Measurements from ENCODE around the gene CORO6. TPM values are rescaled to one million over a fixed set of nuclear protein-coding genes. Genes with fewer than 3 reads are reported as not detected.

Gene CORO6
- total and polyA plus RNA-seq, 2 donors (not counting 1 experiment from before 2014, with no cell fraction given): 1.4 to 4.0 TPM

- no peak for TF ChIP-seq CTCF (IDR thresholded peaks at IDR 0.05)
- TF ChIP-seq EZH2 (IDR thresholded peaks at IDR 0.05; ENCODE audit: borderline replicate concordance, insufficient read depth, low read depth, low read length, poor library complexity, severe bottlenecking): no peak
- H3K4me2 ChIP-seq (replicated peaks; ENCODE audit: low read depth, low read length, poor library complexity, severe bottlenecking): peak overlapping the region; percentile 100
- H3K79me2 ChIP-seq (ENCODE audit: control insufficient read depth, insufficient read depth, low read length): peaks cover 2% of the 10 kb centered on the region
- peak overlapping the region; percentile 73 for H2AFZ ChIP-seq (ENCODE audit: insufficient read depth, low read depth, low read length, poor library complexity, severe bottlenecking)
- 55% methylated on average over 85 of the region's 85 CpGs for WGBS (ENCODE audit: insufficient coverage)
- intact Hi-C loops (cut with micrococcal nuclease): loop anchor here (1.0 to 10.0 kb wide), 5 partner anchors 10 to 319 kb away; partner anchors contain the start of genes CORO6 and NUFIP2
- ChIA-PET CTCF (interaction anchor here (0.6 to 15.4 kb wide), 13 partner anchors 10 to 448 kb away, joined by 3 to 336 read pairs (median 4); partner anchors contain the start of genes ABHD15, ANKRD13B, CORO6 and GIT1), POLR2A (interaction anchor here (1.1 kb wide), 1 partner anchor 21 kb away, joined by 5 read pairs; no protein-coding TSS in a partner anchor)
- peak overlapping the region in 3 of 5 experiments; percentile 27 to 51 (median 44) for H3K4me3 ChIP-seq (ENCODE audit: control extremely low read depth in 1 of 5, extremely low read depth in 1 of 5, insufficient read depth in 1 of 5, low read depth in 2 of 5, low read length in 4 of 5)
- H3K4me1 ChIP-seq (ENCODE audit: control insufficient read depth in 2 of 2, insufficient read depth in 2 of 2, low read length in 2 of 2): peaks cover 45 to 46% of the 10 kb centered on the region in 2 donors
- H3K27me3 ChIP-seq (replicated peaks in 1 of 4; ENCODE audit: control extremely low read depth in 1 of 4, control insufficient read depth in 3 of 4, insufficient read depth in 4 of 4, low read length in 3 of 4): peaks cover 0 to 34% (median 12%) of the 10 kb centered on the region in 4 experiments
- DNase-seq (peak; percentile 46), ATAC-seq (ENCODE audit: low read depth) (no peak)
- Mint-ChIP-seq H3K4me3 (peak overlapping the region; percentile 76), H3K27me3 (peaks cover 5% of the 10 kb centered on the region), H3K4me1 (peaks cover 36% of the 10 kb centered on the region), H3K9me3 (ENCODE audit: insufficient read depth) (no peaks in the 10 kb centered on the region), H3K27ac (no peak overlapping the region)
- H3K36me3 ChIP-seq (replicated peaks in 1 of 2; ENCODE audit: control extremely low read depth in 1 of 2, control insufficient read depth in 1 of 2, extremely low read depth in 1 of 2, insufficient read depth in 2 of 2, low read length in 1 of 2): no peaks in the 10 kb centered on the region
- peak overlapping the region; percentile 57 for H3K9ac ChIP-seq (ENCODE audit: low read length)
- H4K20me1 ChIP-seq (ENCODE audit: control insufficient read depth, insufficient read depth, low read length, poor library complexity, severe bottlenecking): peaks cover 31% of the 10 kb centered on the region
- no peaks in the 10 kb centered on the region for H3K9me3 ChIP-seq (ENCODE audit: control extremely low read depth in 1 of 3, control insufficient read depth in 2 of 3, insufficient read depth in 1 of 3, low read length in 2 of 3)
- no peak overlapping the region for H3K27ac ChIP-seq (ENCODE audit: low read length in 2 of 2)
These were observed 10.1 kb downstream of the CORO6 start for GRCh38 chr17:29612404-29613280.

GRCh38 chr17:29612094-29612403 lies 10.7 kb downstream of the CORO6 start:
- POLR2A ChIA-PET: no interaction called here
- no peak overlapping the region for H3K27ac Mint-ChIP-seq
- Histone ChIP-seq H3K79me2 (ENCODE audit: control insufficient read depth, insufficient read depth, low read length) (no peaks in the 10 kb centered on the region), H3K4me3 (ENCODE audit: control extremely low read depth in 1 of 5, extremely low read depth in 1 of 5, insufficient read depth in 1 of 5, low read depth in 2 of 5, low read length in 4 of 5) (no peak overlapping the region), H4K20me1 (ENCODE audit: control insufficient read depth, insufficient read depth, low read length, poor library complexity, severe bottlenecking) (peaks cover 26% of the 10 kb centered on the region), H2AFZ (ENCODE audit: insufficient read depth, low read depth, low read length, poor library complexity, severe bottlenecking) (no peak overlapping the region), H3K27me3 (replicated peaks in 1 of 4; ENCODE audit: control extremely low read depth in 1 of 4, control insufficient read depth in 3 of 4, insufficient read depth in 4 of 4, low read length in 3 of 4) (peaks cover 0 to 29% (median 10%) of the 10 kb centered on the region in 4 experiments), H3K9ac (ENCODE audit: low read length) (no peak overlapping the region), H3K9me3 (ENCODE audit: control extremely low read depth in 1 of 3, control insufficient read depth in 2 of 3, insufficient read depth in 1 of 3, low read length in 2 of 3) (no peaks in the 10 kb centered on the region), H3K36me3 (replicated peaks in 1 of 2; ENCODE audit: control extremely low read depth in 1 of 2, control insufficient read depth in 1 of 2, extremely low read depth in 1 of 2, insufficient read depth in 2 of 2, low read length in 1 of 2) (no peaks in the 10 kb centered on the region), H3K4me1 (ENCODE audit: control insufficient read depth in 2 of 2, insufficient read depth in 2 of 2, low read length in 2 of 2) (peaks cover 39 to 40% of the 10 kb centered on the region in 2 donors), H3K4me2 (replicated peaks; ENCODE audit: low read depth, low read length, poor library complexity, severe bottlenecking) (no peak overlapping the region), H3K27ac (ENCODE audit: low read length in 2 of 2) (no peak overlapping the region)
- WGBS (ENCODE audit: insufficient coverage): 96% methylated on average over 4 of the region's 12 CpGs
- H3K27me3 Mint-ChIP-seq: peaks cover 4% of the 10 kb centered on the region
- H3K4me3 Mint-ChIP-seq: no peak overlapping the region
- DNase-seq (no peak), ATAC-seq (ENCODE audit: low read depth) (no peak)
- peaks cover 30% of the 10 kb centered on the region for H3K4me1 Mint-ChIP-seq
- intact Hi-C loops (cut with micrococcal nuclease): loop anchor here (10.0 kb wide), 1 partner anchor 317 kb away; the partner anchor contains the start of gene NUFIP2
- TF ChIP-seq EZH2 (IDR thresholded peaks at IDR 0.05; ENCODE audit: borderline replicate concordance, insufficient read depth, low read depth, low read length, poor library complexity, severe bottlenecking): no peak
- TF ChIP-seq CTCF (IDR thresholded peaks at IDR 0.05): no peak
- no peaks in the 10 kb centered on the region for H3K9me3 Mint-ChIP-seq (ENCODE audit: insufficient read depth)
- CTCF ChIA-PET: interaction anchor here (0.8 to 15.4 kb wide), 3 partner anchors 20 to 242 kb away, joined by 4 to 336 read pairs (median 4); partner anchors contain the start of genes ABHD15, GIT1 and TP53I13
